ENCODE measurements around the gene FADS6. TPM values are rescaled to one million over a fixed set of nuclear protein-coding genes. Genes with fewer than 3 reads are reported as not detected.
A peak's percentile ranks its signal among the peaks of the same experiment; 100 is the strongest.

FADS6 gene
- total and polyA plus RNA-seq, 2 of the 13 experiments (the other 11 are each of a cell fraction or from before 2014, with no cell fraction given) = 0.11 TPM

GRCh38 chr17:74872313-74873036, 21.0 kb downstream of the FADS6 start, which contains the start of gene FDXR (continued):
- TF ChIP-seq PAXIP1 (CRISPR knock-in tag; conservative IDR thresholded peaks at IDR 0.05) (0 out of 2 replicates have a peak, but pooled peaks have one; percentile 10), XRCC5 (optimal IDR thresholded peaks at IDR 0.05; ENCODE audit: low read length) (no peak), E2F5 (CRISPR knock-in tag; conservative IDR thresholded peaks at IDR 0.05) (0 out of 2 replicates have a peak, but pooled peaks have one; percentile 45), GATAD1 (CRISPR knock-in tag; IDR thresholded peaks at IDR 0.05) (no peak), ZNF451 (CRISPR knock-in tag; IDR thresholded peaks at IDR 0.05) (0 out of 2 replicates have a peak, but pooled peaks have one; percentile 24), NFE2 (CRISPR knock-in tag; IDR thresholded peaks at IDR 0.05) (no peak), ZNF441 (CRISPR knock-in tag; IDR thresholded peaks at IDR 0.05; ENCODE audit: borderline replicate concordance) (no peak), MEF2D (CRISPR knock-in tag; IDR thresholded peaks at IDR 0.05) (no peak), PRPF4 (IDR thresholded peaks at IDR 0.05; ENCODE audit: low read depth, low read length, poor library complexity, severe bottlenecking) (no peak), ZNF296 (CRISPR knock-in tag; conservative IDR thresholded peaks at IDR 0.05) (peak; percentile 87), KLF12 (CRISPR knock-in tag; IDR thresholded peaks at IDR 0.05; ENCODE audit: borderline replicate concordance) (no peak; the same call in 1 of the 2 replicates), XBP1 (CRISPR knock-in tag; IDR thresholded peaks at IDR 0.05) (no peak), MEIS2 (CRISPR knock-in tag; IDR thresholded peaks at IDR 0.05) (no peak), ZNF687 (CRISPR knock-in tag; IDR thresholded peaks at IDR 0.05) (peak; percentile 88), ZNF747 (CRISPR knock-in tag; IDR thresholded peaks at IDR 0.05; ENCODE audit: borderline replicate concordance) (0 out of 2 replicates have a peak, but pooled peaks have one; percentile 72), ZNF317 (CRISPR knock-in tag; IDR thresholded peaks at IDR 0.05) (peak; percentile 50), ZNF768 (CRISPR knock-in tag; IDR thresholded peaks at IDR 0.05) (peak; percentile 91), HOMEZ (CRISPR knock-in tag; IDR thresholded peaks at IDR 0.05; ENCODE audit: low read depth) (no peak; the same call in 1 of the 2 replicates)
